Measurements from ENCODE around the gene GLYAT. TPM values are rescaled to one million over a fixed set of nuclear protein-coding genes. Genes with fewer than 3 reads are reported as not detected.

GLYAT gene
- total and polyA plus RNA-seq, 2 of the 8 experiments (the other 6 are each of a cell fraction or from before 2014, with no cell fraction given) = not detected

- ChIA-PET POLR2A (ENCODE audit: partially characterized antibody) (no interaction called here), CTCF (ENCODE audit: partially characterized antibody) (interaction anchor here (0.6 to 4.3 kb wide), 11 partner anchors 14 to 234 kb away, joined by 3 to 17 read pairs (median 4); no protein-coding TSS in a partner anchor)
- Histone ChIP-seq H2AK5ac (ENCODE audit: low read depth, low read length) (no peak overlapping the region), H3K4me1 (replicated peaks in 1 of 4; ENCODE audit: control insufficient read depth in 3 of 4, insufficient read depth in 4 of 4, low read length in 3 of 4) (no peaks in the 10 kb centered on the region), H3K18ac (ENCODE audit: extremely low read depth, low read length) (no peak overlapping the region), H3K14ac (ENCODE audit: insufficient read length) (no peak overlapping the region), H3K27me3 (replicated peaks in 1 of 4; ENCODE audit: control insufficient read depth in 3 of 4, extremely low read depth in 1 of 4, insufficient read depth in 3 of 4, low read length in 3 of 4) (no peaks in the 10 kb centered on the region), H2BK120ac (replicated peaks; ENCODE audit: low read depth, low read length) (no peak overlapping the region), H2BK15ac (ENCODE audit: low read length) (no peak overlapping the region), H3K79me2 (ENCODE audit: control insufficient read depth in 1 of 2, insufficient read depth in 2 of 2, low read length in 2 of 2) (no peaks in the 10 kb centered on the region), H3K79me1 (ENCODE audit: low read depth, low read length) (no peaks in the 10 kb centered on the region), H2BK12ac (ENCODE audit: low read depth, low read length) (no peak overlapping the region), H3K4me3 (ENCODE audit: extremely low read depth in 1 of 4, insufficient read depth in 2 of 4, low read depth in 3 of 4, low read length in 4 of 4) (no peak overlapping the region), H3K4ac (replicated peaks; ENCODE audit: insufficient read length, low read depth, low read length) (no peak overlapping the region), H4K8ac (ENCODE audit: extremely low read depth, insufficient read depth, low read length) (no peak overlapping the region), H3K23me2 (ENCODE audit: low read depth, low read length) (peaks cover 2% of the 10 kb centered on the region; the same call in 1 of the 2 replicates), H3K56ac (replicated peaks; ENCODE audit: insufficient read length, low read depth, low read length) (no peak overlapping the region), H2BK20ac (ENCODE audit: low read length) (no peak overlapping the region), H4K20me1 (replicated peaks in 1 of 2; ENCODE audit: control insufficient read depth in 1 of 2, insufficient read depth in 2 of 2, low read length in 2 of 2) (no peaks in the 10 kb centered on the region), H3K9me3 (ENCODE audit: insufficient read depth in 2 of 2, low read depth in 1 of 2, low read length in 1 of 2) (0 out of 4 replicates have a peak, but pooled peaks cover 0 to 4% of the 10 kb centered on the region in 2 experiments), H4K91ac (replicated peaks; ENCODE audit: insufficient read length, low read length) (no peak overlapping the region), H3K23ac (ENCODE audit: insufficient read length) (no peak overlapping the region), H2AFZ (ENCODE audit: low read length) (0 out of 2 replicates have a peak overlapping the region, but pooled peaks have one; percentile 2), H3K27ac (ENCODE audit: low read depth, low read length) (no peak overlapping the region), H3K9ac (replicated peaks in 1 of 4; ENCODE audit: extremely low read depth in 1 of 4, low read depth in 3 of 4, low read length in 3 of 4) (no peak overlapping the region), H3K36me3 (ENCODE audit: control insufficient read depth in 2 of 4, insufficient read depth in 4 of 4, low read length in 3 of 4) (no peaks in the 10 kb centered on the region), H3K4me2 (ENCODE audit: insufficient read depth in 1 of 2, low read depth in 2 of 2, low read length in 2 of 2) (no peak overlapping the region), H4K5ac (ENCODE audit: insufficient read length, low read depth, low read length) (no peak overlapping the region), H2BK5ac (ENCODE audit: low read depth, low read length) (no peak overlapping the region)
- DNase-seq (ENCODE audit: low read depth in 1 of 2, low spot score in 2 of 2) (no peak), FAIRE-seq (no peak)
- TF ChIP-seq NANOG (IDR thresholded peaks at IDR 0.05; ENCODE audit: insufficient read depth, low read depth, low read length, poor library complexity, severe bottlenecking) = no peak
- no peak for TF ChIP-seq SIN3A (conservative IDR thresholded peaks at IDR 0.05 in 1 of 2, IDR thresholded peaks at IDR 0.05 in 1 of 2; ENCODE audit: low read depth in 1 of 2, low read length in 2 of 2)
- no peak for TF ChIP-seq SUZ12 (IDR thresholded peaks at IDR 0.05; ENCODE audit: low read length)
- TF ChIP-seq TEAD4 (IDR thresholded peaks at IDR 0.05; ENCODE audit: low read depth, low read length) = no peak
- TF ChIP-seq CBX5 (IDR thresholded peaks at IDR 0.05; ENCODE audit: low read depth, low read length) = no peak
- no peak for TF ChIP-seq HDAC6 (IDR thresholded peaks at IDR 0.05; ENCODE audit: low read depth, low read length)
- WGBS, 2 experiments (ENCODE audit: extremely low coverage in 1 of 2, insufficient coverage in 1 of 2, insufficient read length in 1 of 2, insufficient replicate concordance in 2 of 2, low coverage in 1 of 2, low lambda C conversion rate in 2 of 2, missing lambda C conversion rate in 1 of 2) = 87% methylated on average over 6 of the region's 6 CpGs; no CpG with 5 or more reads in 1 of the 2 experiments
Measured at GRCh38 chr11:58671983-58672633, 59.6 kb downstream of the GLYAT start.

Measured in H1 (cell line).